Activated CD8-positive, alpha-beta T cell treated with anti-CD3 and anti-CD28 coated beads for 36 hours (primary cell): ENCODE results near the gene PREX1. TPM values are rescaled to one million over a fixed set of nuclear protein-coding genes. Genes with fewer than 3 reads are reported as not detected.
"Not testable (repeated sequence)": the region's sequence is repeated elsewhere in the genome, so short reads cannot be mapped to it uniquely, and the experiment has no call there.

Experiments
- ATAC-seq: fragments of 200-7000 bp; cut with Tn5 transposase; one replicate; pipeline ENCODE4 v1.10.0; 2021; ENCODE audit warnings: mild to moderate bottlenecking, moderate library complexity
- CTCF ChIA-PET: fragments of 350-600 bp; sonication (Branson Sonifier 250); formaldehyde crosslinking; loops from one replicate; lab custom pipeline; 2021; ENCODE audit warnings: antibody characterized with exemption; lab: Charles Lee
- POLR2A ChIA-PET: fragments of 350-600 bp; sonication (Branson Sonifier 250); formaldehyde crosslinking; loops from one replicate; lab custom pipeline; 2021; ENCODE audit warnings: antibody characterized with exemption; lab: Charles Lee
- DNase-seq: peaks from one replicate; pipeline ENCODE4 v3.0.0-alpha.2; 2020
- H3K27ac Mint-ChIP-seq: one replicate; pipeline ENCODE4 v1.8.0; 2021; ENCODE audit warnings: mild to moderate bottlenecking, mixed read lengths
- H3K27me3 Mint-ChIP-seq: one replicate; pipeline ENCODE4 v1.8.0; 2021; ENCODE audit warnings: mixed read lengths
- H3K36me3 Mint-ChIP-seq: one replicate; pipeline ENCODE4 v1.8.0; 2021; ENCODE audit warnings: low read depth, mixed read lengths
- H3K4me1 Mint-ChIP-seq: one replicate; pipeline ENCODE4 v1.8.0; 2021; ENCODE audit warnings: low read depth, mixed read lengths
- H3K4me3 Mint-ChIP-seq: one replicate; pipeline ENCODE4 v1.8.0; 2021; ENCODE audit warnings: mild to moderate bottlenecking, moderate library complexity, mixed read lengths
- H3K9me3 Mint-ChIP-seq: one replicate; pipeline ENCODE4 v1.8.0; 2021; ENCODE audit warnings: mixed read lengths
- intact Hi-C: fragments of 100-400 bp; cut with micrococcal nuclease; formaldehyde crosslinking; loops from one replicate; pipeline ENCODE4 v1.10.0; 2022
- total RNA-seq, 2 experiments: library from RNA; stranded (reverse); gene quantifications; one replicate each; pipeline ENCODE4 v1.2.3, GENCODE V29; 2021
- TF ChIP-seq, protein P1 (sequence below): fragments of 200-600 bp; IDR thresholded peaks from one replicate; pipeline ENCODE4 v1.8.0; 2022; ENCODE audit warnings: antibody characterized with exemption, mild to moderate bottlenecking

PREX1 gene
- total RNA-seq, 2 experiments from 2014 or later = 79.7 to 80.5 TPM

DNA sequence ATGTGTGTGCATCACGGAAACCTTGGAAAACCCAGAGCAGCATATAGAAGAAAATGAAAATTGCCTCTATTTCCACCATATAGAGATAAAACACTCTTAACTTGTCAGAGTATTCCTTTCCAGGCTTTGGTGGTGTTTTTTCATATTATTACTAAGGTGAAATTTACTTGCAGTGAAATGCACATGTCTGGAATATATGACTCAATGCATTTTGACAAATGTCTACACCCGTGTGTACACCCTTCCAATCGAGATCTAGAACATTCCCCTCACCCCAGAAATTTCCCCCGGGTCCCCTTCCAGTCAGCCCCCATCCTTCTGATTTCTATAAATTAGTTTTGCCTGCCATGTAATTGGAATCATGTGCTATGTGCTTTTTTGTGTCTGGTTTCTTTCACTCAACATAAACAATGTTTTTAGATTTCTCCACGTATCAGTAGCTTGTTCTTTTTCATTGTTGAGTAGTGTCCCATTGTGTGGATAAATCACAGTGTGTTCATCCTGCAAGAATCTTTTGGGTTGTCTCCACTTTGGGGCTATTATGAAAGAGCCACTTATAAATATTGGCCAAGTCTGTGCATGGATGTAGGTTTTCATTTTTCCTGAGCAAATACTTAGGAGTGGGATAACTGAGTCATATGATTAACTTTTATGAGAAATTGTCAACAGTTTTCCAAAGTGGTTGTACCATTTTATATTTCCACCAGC lies 19.9 kb upstream of the PREX1 start:
- H3K27ac Mint-ChIP-seq = peak overlapping the region; percentile 85
- DNase-seq = no peak
- H3K36me3 Mint-ChIP-seq = no peaks in the 10 kb centered on the region
- peak; percentile 7 for ATAC-seq
- peaks cover 33% of the 10 kb centered on the region for H3K4me1 Mint-ChIP-seq
- intact Hi-C loops = no loop called here
- TF ChIP-seq, protein P1, sequence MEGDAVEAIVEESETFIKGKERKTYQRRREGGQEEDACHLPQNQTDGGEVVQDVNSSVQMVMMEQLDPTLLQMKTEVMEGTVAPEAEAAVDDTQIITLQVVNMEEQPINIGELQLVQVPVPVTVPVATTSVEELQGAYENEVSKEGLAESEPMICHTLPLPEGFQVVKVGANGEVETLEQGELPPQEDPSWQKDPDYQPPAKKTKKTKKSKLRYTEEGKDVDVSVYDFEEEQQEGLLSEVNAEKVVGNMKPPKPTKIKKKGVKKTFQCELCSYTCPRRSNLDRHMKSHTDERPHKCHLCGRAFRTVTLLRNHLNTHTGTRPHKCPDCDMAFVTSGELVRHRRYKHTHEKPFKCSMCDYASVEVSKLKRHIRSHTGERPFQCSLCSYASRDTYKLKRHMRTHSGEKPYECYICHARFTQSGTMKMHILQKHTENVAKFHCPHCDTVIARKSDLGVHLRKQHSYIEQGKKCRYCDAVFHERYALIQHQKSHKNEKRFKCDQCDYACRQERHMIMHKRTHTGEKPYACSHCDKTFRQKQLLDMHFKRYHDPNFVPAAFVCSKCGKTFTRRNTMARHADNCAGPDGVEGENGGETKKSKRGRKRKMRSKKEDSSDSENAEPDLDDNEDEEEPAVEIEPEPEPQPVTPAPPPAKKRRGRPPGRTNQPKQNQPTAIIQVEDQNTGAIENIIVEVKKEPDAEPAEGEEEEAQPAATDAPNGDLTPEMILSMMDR = no peak
- H3K4me3 Mint-ChIP-seq = no peak overlapping the region
- no peaks in the 10 kb centered on the region for H3K27me3 Mint-ChIP-seq
- H3K9me3 Mint-ChIP-seq = peaks cover 13% of the 10 kb centered on the region
- CTCF ChIA-PET = no interaction called here
- POLR2A ChIA-PET = interaction anchor here (0.6 to 1.9 kb wide), 3 partner anchors 10 to 62 kb away, joined by 3 to 6 read pairs (median 4); no protein-coding TSS in a partner anchor

DNA sequence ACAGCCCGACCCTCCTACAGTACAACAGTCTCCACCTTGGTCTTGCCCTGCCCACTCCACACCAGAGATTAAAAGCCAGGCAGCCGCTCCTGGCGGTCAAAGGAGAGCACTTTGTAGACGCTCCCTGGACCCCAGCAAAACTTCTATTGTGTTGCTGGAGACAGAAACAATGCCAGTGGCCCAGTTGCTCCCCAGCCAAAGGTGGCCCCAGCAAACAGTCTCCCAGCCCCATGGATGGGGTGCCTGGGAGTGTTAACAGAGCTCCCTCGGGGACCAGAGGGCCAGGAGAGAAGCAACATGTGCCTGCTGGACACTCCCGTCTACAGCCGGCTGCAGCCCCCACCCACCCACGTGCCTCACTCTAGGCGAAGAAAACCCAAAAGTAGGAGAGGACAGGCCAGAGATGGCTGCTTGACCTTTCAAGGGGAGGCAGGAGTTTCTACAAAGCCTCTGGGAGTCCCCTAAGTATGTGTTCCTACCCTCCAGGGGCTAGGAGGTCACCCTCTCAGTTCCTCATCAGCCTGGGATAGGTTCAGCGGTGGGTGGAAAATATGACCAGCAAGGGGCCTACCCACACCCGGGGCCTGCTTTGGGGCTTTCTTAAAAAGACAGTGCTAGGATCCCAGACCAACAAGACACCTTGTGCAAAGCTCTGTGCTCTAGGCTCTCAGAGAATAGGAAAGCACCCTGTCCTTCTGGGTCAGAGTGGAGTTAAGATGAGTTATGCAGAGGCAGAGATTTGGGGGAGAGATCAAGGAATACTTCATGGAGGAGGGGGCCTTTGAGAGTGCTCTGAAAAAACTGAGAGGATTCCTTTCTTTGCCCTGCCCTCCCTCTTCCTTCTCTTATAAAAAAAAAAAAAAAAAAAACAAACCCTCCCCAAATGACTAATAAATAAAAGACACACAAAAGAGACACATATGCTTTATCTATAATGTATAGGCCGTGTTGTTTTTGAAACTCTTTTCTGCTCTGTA lies 19.0 kb upstream of the PREX1 start:
- ChIA-PET POLR2A (interaction anchor here (0.6 to 1.9 kb wide), 6 partner anchors 9 to 199 kb away, joined by 3 to 7 read pairs (median 4); partner anchors contain the start of genes CSE1L and PREX1), CTCF (no interaction called here)
- DNase-seq (peak; percentile 95), ATAC-seq (peak; percentile 97)
- intact Hi-C loops = no loop called here
- TF ChIP-seq, protein P1 = no peak
- Mint-ChIP-seq H3K4me1 (peaks cover 33% of the 10 kb centered on the region), H3K9me3 (peaks cover 10% of the 10 kb centered on the region), H3K4me3 (peak overlapping the region; percentile 5), H3K27me3 (no peaks in the 10 kb centered on the region), H3K36me3 (no peaks in the 10 kb centered on the region), H3K27ac (peak overlapping the region; percentile 85)

DNA sequence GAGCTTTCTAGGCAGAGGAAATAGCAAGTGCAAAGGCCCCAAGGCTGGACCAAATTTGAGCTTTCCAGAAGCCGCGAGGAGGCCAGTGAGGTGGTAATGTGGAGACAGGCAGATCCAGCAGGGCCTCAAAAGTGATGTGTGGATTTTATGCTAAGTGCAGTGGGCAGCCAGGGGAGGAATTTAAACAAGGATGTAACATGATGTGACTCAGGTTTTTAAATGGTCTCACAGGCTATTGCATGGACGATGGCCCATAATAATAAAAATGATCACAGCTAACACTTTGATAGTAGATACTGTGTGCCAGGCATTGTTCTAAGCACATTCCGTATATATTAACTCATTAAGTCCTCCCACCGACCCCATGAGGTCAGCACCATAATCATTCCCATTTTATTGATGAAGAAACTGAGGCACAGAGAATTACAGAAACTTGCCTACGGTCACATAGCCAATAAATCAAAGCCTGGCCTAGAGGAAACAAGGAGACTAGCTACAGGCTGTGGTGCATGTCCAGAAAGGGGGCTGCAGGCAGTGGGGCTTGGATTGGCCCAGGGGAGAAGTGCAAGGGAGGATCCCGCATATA lies 18.0 kb upstream of the PREX1 start:
- TF ChIP-seq, protein P1 = no peak
- intact Hi-C loops = no loop called here
- DNase-seq (no peak), ATAC-seq (no peak)
- ChIA-PET POLR2A (interaction anchor here (0.6 to 1.9 kb wide), 4 partner anchors 11 to 28 kb away, joined by 3 to 7 read pairs (median 4); partner anchors contain the start of gene PREX1), CTCF (interaction anchor here (0.9 to 1.4 kb wide), 2 partner anchors 14 to 26 kb away, joined by 3 to 4 read pairs; no protein-coding TSS in a partner anchor)
- Mint-ChIP-seq H3K4me1 (peaks cover 33% of the 10 kb centered on the region), H3K27ac (peak overlapping the region; percentile 85), H3K36me3 (no peaks in the 10 kb centered on the region), H3K4me3 (no peak overlapping the region), H3K9me3 (peaks cover 10% of the 10 kb centered on the region), H3K27me3 (no peaks in the 10 kb centered on the region)

DNA sequence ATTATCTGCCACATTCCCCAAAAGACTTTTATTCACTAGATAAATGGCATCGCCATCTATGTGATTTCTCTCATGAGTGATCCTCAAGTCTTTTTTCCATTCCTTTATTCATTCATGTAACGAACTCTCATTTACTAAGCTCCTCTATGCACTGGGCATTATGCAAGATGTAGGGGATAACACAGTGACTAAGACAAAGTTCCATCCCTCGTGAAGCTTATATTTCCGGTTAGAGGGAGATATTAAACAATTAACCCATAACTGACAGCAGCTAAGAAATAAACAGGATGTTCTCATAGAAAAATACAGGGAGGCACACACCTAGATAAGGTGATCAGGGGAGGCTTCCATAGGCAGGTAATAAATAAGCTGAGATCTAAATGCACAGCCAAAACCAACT lies 17.2 kb upstream of the PREX1 start:
- intact Hi-C loops = no loop called here
- peaks cover 10% of the 10 kb centered on the region for H3K9me3 Mint-ChIP-seq
- peak overlapping the region; percentile 11 for H3K27ac Mint-ChIP-seq
- no peak for DNase-seq
- H3K27me3 Mint-ChIP-seq = no peaks in the 10 kb centered on the region
- H3K4me1 Mint-ChIP-seq = peaks cover 33% of the 10 kb centered on the region
- H3K4me3 Mint-ChIP-seq = no peak overlapping the region
- ChIA-PET POLR2A (interaction anchor here (0.6 to 1.8 kb wide), 2 partner anchors 15 to 18 kb away, joined by 3 to 7 read pairs; partner anchors contain the start of gene PREX1), CTCF (interaction anchor here (0.7 to 1.4 kb wide), 4 partner anchors 13 to 187 kb away, joined by 3 to 4 read pairs (median 4); no protein-coding TSS in a partner anchor)
- H3K36me3 Mint-ChIP-seq = no peaks in the 10 kb centered on the region
- ATAC-seq = no peak
- TF ChIP-seq, protein P1 = no peak

DNA sequence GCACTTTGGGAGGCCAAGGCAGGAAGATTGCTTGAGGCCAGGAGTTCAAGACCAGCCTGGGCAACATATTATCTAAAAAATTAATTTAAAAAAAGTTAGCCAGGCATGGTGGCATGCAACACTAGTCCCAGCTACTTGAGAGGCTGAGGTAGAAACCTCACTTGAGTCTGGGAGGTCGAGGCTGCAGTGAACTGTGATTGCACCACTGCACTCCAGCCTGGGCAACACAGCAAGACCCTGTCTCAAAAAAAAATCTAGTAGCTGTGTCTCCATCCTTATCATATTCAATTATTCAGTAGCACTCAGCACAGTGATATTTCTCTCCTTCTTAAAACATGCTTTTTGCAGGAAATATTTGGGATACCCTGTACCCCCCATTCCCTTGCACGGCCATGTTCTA lies 16.1 kb upstream of the PREX1 start:
- intact Hi-C loops, DNase-seq, CTCF ChIA-PET, H3K36me3 Mint-ChIP-seq, H3K27me3 Mint-ChIP-seq, POLR2A ChIA-PET, H3K4me3 Mint-ChIP-seq, H3K27ac Mint-ChIP-seq, ATAC-seq, H3K9me3 Mint-ChIP-seq: not testable (repeated sequence)
- H3K4me1 Mint-ChIP-seq = peaks cover 35% of the 10 kb centered on the region
